Measurements from ENCODE around the gene GYPC.

DNA sequence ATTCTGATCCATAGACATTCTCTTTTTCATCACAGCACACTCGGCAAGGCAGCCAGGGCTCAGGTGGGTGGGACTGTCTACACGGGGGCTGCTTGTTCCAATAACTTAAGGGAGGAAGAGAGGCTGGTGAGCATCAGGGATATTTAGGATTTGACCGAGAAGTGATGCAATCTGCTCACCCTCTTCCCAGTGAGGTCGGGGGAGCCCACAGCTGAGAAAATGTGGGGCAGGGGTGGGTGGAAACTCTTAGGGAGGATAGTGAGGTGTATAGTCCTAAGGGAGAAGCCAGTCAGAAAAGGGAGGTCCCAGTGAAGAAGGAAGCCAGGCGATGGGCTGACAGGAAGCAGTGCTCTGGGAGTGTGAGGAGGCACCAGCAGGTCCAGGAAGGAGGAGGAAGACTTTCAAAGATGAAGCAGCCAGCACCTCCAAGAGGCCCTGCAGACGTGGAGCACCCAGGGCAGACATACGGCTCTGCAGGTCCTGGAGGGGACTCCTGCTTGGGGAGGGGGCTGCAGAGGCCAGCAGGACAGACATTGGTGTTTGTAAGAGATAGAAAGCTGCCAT, 76.8 kb downstream of the GYPC start:
- TF ChIP-seq POLR2A (IDR thresholded peaks at IDR 0.05; ENCODE audit: low read depth, low read length): no peak
- TF ChIP-seq PAX5 (IDR thresholded peaks at IDR 0.05; ENCODE audit: insufficient read depth, low read length, severe bottlenecking): no peak
- no peak for TF ChIP-seq SPI1 (IDR thresholded peaks at IDR 0.05; ENCODE audit: low read depth, low read length)
- TF ChIP-seq POLR2AphosphoS5 (IDR thresholded peaks at IDR 0.05; ENCODE audit: low read depth, low read length): no peak
- no peak for TF ChIP-seq TAF1 (IDR thresholded peaks at IDR 0.05; ENCODE audit: low read depth, low read length)

All from GM12891 (cell line).